ENCODE measurements around the gene CDH3. TPM values are rescaled to one million over a fixed set of nuclear protein-coding genes. Genes with fewer than 3 reads are reported as not detected.

The CDH3 gene
- total RNA-seq, 1 donor = 2.2 TPM

DNA sequence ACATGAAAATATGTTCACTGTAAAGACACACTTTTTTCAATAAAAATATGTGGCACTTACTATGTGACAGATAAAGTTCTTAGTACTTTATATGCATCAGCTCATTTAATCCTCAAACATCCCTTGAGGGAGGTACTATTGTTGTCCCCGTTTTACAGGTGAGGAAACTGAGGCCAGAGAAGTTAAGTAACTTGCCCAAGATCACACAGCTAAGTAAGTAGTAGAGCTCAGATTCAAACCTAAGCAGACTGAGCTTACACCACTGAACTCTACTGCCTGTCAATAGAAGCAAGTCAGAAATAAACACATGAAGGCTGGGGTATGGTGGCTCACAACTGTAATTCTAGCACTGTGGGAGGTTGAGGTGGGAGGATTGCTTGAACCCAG lies 13.9 kb downstream of the CDH3 start:
- DNase-seq (ENCODE audit: low read depth) = no peak
- TF ChIP-seq, protein P1, sequence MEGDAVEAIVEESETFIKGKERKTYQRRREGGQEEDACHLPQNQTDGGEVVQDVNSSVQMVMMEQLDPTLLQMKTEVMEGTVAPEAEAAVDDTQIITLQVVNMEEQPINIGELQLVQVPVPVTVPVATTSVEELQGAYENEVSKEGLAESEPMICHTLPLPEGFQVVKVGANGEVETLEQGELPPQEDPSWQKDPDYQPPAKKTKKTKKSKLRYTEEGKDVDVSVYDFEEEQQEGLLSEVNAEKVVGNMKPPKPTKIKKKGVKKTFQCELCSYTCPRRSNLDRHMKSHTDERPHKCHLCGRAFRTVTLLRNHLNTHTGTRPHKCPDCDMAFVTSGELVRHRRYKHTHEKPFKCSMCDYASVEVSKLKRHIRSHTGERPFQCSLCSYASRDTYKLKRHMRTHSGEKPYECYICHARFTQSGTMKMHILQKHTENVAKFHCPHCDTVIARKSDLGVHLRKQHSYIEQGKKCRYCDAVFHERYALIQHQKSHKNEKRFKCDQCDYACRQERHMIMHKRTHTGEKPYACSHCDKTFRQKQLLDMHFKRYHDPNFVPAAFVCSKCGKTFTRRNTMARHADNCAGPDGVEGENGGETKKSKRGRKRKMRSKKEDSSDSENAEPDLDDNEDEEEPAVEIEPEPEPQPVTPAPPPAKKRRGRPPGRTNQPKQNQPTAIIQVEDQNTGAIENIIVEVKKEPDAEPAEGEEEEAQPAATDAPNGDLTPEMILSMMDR (IDR thresholded peaks at IDR 0.05; ENCODE audit: insufficient read depth, low read depth, low read length) = no peak
- H3K4me3 ChIP-seq (ENCODE audit: low read depth, low read length) = no peak overlapping the region

DNA sequence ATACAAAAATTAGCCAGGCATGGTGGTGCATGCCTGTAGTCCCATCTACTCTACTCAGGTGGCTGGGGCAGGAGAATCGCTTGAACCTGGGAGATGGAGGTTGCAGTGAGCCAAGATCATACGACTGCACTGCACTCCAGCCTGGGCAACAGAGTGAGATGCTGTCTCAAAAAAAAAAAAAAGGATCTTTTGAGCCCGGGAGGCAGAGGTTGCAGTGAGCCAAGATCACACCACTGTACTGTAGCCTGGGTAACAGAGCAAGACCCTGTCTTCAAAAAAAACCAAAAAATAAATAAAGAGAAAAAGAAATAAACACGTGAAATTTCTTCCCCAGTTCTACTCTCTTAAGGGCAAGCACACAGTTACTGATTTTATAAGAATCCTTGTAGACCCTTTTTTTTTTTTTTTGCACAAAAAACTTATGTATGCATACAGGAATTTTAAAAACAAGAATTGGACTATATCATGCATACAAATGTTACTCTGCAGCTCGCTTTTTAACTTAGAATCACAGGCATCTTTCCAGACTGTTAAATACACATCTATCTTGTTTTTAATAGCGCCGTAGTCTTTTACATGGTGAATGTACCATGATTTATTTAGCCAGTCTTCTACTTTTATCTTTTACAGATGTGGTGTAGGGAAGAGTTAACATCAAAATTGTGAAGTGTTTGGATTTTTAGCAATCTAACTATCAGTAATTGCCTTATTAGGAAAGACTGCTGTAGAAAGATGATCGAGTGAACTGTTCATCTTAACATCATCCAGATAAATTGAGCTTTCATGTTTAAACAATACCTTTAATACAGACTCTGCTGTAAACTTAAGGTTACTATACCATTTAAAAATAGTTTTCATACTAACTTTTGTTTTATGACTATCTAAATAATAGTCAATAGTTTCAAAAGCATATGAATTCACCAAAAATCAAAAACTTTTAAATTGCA lies 14.6 kb downstream of the CDH3 start:
- no peak overlapping the region for H3K4me3 ChIP-seq (ENCODE audit: low read depth, low read length)
- TF ChIP-seq, protein P1 (IDR thresholded peaks at IDR 0.05; ENCODE audit: insufficient read depth, low read depth, low read length) = no peak
- DNase-seq (ENCODE audit: low read depth) = no peak

DNA sequence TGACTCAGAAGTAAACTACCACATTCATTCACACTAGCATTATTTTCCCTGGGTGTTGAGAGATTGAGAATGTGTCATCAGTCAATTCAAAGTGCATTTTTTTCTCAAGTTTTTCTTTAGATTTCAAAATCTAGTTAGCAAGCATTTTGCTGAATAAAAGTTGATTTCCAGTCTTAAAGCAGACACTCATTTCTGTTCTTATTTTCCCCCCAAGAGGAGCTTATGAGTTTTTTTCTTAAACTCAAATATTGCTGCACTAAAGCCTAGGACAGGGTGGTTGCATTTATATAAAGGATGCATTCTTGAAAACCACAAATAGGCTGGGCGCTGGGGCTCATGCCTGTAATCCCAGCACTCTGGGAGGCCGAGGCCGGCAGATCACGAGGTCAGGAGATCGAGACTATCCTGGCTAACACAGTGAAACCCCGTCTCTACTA lies 15.3 kb downstream of the CDH3 start:
- no peak for DNase-seq (ENCODE audit: low read depth)
- TF ChIP-seq, protein P1 (IDR thresholded peaks at IDR 0.05; ENCODE audit: insufficient read depth, low read depth, low read length) = no peak
- no peak overlapping the region for H3K4me3 ChIP-seq (ENCODE audit: low read depth, low read length)

DNA sequence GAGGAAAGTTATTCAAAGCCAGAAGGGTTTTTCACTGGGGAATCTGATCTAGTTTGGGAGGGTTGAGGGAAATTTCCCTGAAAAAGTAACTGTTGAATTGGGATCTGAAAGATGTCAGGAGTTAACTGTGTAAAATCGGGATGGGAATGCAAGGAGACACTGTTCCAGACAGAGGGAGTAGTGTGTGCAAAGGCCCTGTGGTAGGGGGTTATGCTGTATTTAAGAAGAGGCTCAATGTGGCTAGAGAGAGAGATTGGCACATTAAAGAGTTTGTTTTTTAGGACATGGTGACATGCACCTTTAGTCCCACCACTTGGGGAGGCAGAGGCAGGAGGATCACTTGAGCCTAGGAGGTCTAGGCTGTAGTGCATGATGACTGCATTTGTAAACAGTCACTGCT lies 16.9 kb downstream of the CDH3 start:
- H3K4me3 ChIP-seq (ENCODE audit: low read depth, low read length) = no peak overlapping the region
- no peak for DNase-seq (ENCODE audit: low read depth)
- TF ChIP-seq, protein P1 (IDR thresholded peaks at IDR 0.05; ENCODE audit: insufficient read depth, low read depth, low read length) = no peak

DNA sequence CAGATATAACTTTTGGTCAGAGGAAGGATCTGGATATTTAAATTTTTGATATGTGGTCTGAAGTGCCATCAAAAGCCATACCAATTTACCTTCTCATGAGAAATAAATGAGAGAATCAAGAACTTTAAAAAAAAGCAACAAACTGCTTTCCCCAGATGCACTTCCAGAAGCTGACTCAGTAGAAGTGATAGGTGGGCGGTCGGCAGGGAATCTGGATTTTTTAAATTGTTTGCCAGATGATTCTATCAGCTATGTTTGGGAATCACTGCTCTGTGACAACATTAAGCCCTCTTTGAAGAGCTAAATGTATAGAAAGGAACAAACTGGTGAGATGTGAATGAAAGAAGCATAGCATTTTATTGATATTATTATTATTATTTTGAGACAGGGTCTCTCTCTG lies 19.2 kb downstream of the CDH3 start:
- no peak for DNase-seq (ENCODE audit: low read depth)

DNA sequence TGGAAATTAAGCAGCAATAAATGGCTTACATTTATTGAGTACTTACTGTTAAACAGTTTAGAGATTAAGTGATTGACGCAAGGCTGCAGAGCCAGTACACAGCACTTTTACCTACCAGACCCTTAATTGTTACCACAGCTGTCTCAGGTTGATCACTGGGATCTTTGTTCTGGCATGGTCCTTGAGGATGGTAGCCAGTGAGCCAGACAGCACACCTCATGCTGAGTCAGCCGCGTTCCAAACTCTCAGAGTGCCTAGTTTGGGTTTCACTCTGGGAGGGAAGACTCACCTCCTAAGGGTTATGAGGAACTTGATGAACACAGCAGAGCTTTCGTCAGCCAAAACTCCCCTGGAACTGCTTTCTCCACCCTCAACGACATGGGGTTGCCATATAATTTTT lies 20.4 kb downstream of the CDH3 start:
- no peak overlapping the region for H3K4me3 ChIP-seq (ENCODE audit: low read depth, low read length)
- no peak for DNase-seq (ENCODE audit: low read depth)
- TF ChIP-seq, protein P1 (IDR thresholded peaks at IDR 0.05; ENCODE audit: insufficient read depth, low read depth, low read length) = no peak

More for the DNA sequence above, 19.2 kb downstream of the CDH3 start:
- H3K4me3 ChIP-seq (ENCODE audit: low read depth, low read length) = no peak overlapping the region
- TF ChIP-seq, protein P1 (IDR thresholded peaks at IDR 0.05; ENCODE audit: insufficient read depth, low read depth, low read length) = no peak

Data from fibroblast of villous mesenchyme (primary cell).